ENCODE measurements around the gene SORCS3.

Gene SORCS3

DNA sequence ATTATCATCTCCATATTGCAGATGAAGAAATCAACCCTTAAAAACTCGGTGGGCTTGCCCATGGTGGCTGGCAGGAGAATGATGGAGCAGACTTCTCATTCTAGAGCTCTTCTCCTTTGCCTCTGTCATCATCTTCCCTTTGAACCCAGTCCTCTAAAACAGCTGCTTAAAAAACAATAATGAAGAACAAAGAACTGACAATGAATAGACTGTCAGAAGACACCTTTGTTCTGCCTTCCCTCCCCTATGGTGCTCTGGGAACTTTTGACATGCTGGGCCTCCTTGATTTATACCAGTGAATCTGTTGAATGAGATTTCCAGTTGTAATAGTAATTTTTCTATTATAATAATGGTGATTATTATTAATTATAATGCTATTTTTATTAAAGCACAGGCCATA lies 103.0 kb downstream of the SORCS3 start:
- no peaks in the 10 kb centered on the region for H3K27me3 ChIP-seq (replicated peaks)
- in situ Hi-C loops (cut with HindIII; ENCODE audit: low pct_ligation_motif_present, low sequenced_read_pairs), result no loop called here
- no peak for DNase-seq

DNA sequence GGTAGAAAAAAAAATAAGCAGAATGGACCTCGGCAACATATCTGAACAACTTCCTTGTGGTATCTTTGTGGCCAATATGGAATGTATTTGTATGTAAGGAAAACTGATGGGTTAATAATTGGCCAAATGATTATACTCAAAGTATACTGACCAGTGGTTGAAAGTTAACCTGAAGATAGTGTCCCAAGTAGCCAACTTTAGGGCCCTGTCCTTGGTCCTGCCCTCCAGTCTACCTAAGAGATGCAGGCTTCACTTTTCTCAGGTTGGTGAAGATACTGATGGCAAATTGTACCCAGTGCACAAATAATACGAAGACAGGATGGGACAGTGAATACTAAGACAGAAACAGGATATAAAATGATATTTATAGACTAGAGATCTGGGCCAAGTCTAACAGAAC lies 109.2 kb downstream of the SORCS3 start:
- Histone ChIP-seq H3K27me3 (replicated peaks) (no peaks in the 10 kb centered on the region), H3K36me3 (replicated peaks) (no peaks in the 10 kb centered on the region), H3K4me3 (ENCODE audit: low read depth, low read length) (no peak overlapping the region), H3K27ac (no peak overlapping the region)
- no peak for DNase-seq
- in situ Hi-C loops (cut with HindIII; ENCODE audit: low pct_ligation_motif_present, low sequenced_read_pairs), result no loop called here
- no peak for TF ChIP-seq CTCF (IDR thresholded peaks at IDR 0.05; ENCODE audit: low read depth, low read length, missing control alignments)

More for the DNA sequence above, 103.0 kb downstream of the SORCS3 start:
- Histone ChIP-seq H3K4me3 (ENCODE audit: low read depth, low read length) (no peak overlapping the region), H3K36me3 (replicated peaks) (no peaks in the 10 kb centered on the region), H3K27ac (no peak overlapping the region)
- no peak for TF ChIP-seq CTCF (IDR thresholded peaks at IDR 0.05; ENCODE audit: low read depth, low read length, missing control alignments)

- no peaks in the 10 kb centered on the region for H3K36me3 ChIP-seq (replicated peaks)
- TF ChIP-seq CTCF (IDR thresholded peaks at IDR 0.05; ENCODE audit: low read depth, low read length, missing control alignments), result no peak
- H3K4me3 ChIP-seq (ENCODE audit: low read depth, low read length), result no peak overlapping the region
- H3K27ac ChIP-seq, result no peak overlapping the region
- in situ Hi-C loops (cut with HindIII; ENCODE audit: low pct_ligation_motif_present, low sequenced_read_pairs), result no loop called here
- H3K27me3 ChIP-seq (replicated peaks), result no peaks in the 10 kb centered on the region
- no peak for DNase-seq
Observed at GRCh38 chr10:104762793-104763192, 121.7 kb downstream of the SORCS3 start.

GRCh38 chr10:104766341-104766740 lies 125.3 kb downstream of the SORCS3 start:
- TF ChIP-seq CTCF (IDR thresholded peaks at IDR 0.05; ENCODE audit: low read depth, low read length, missing control alignments), result no peak
- in situ Hi-C loops (cut with HindIII; ENCODE audit: low pct_ligation_motif_present, low sequenced_read_pairs), result no loop called here
- Histone ChIP-seq H3K36me3 (replicated peaks) (no peaks in the 10 kb centered on the region), H3K4me3 (ENCODE audit: low read depth, low read length) (no peak overlapping the region), H3K27me3 (replicated peaks) (no peaks in the 10 kb centered on the region), H3K27ac (no peak overlapping the region)
- no peak for DNase-seq

- H3K27me3 ChIP-seq (replicated peaks), result no peaks in the 10 kb centered on the region
- H3K36me3 ChIP-seq (replicated peaks), result no peaks in the 10 kb centered on the region
- in situ Hi-C loops (cut with HindIII; ENCODE audit: low pct_ligation_motif_present, low sequenced_read_pairs), result no loop called here
- H3K4me3 ChIP-seq (ENCODE audit: low read depth, low read length), result no peak overlapping the region
- no peak overlapping the region for H3K27ac ChIP-seq
- TF ChIP-seq CTCF (IDR thresholded peaks at IDR 0.05; ENCODE audit: low read depth, low read length, missing control alignments), result no peak
- no peak for DNase-seq
Observed at GRCh38 chr10:104767282-104767681, 126.2 kb downstream of the SORCS3 start.

DNA sequence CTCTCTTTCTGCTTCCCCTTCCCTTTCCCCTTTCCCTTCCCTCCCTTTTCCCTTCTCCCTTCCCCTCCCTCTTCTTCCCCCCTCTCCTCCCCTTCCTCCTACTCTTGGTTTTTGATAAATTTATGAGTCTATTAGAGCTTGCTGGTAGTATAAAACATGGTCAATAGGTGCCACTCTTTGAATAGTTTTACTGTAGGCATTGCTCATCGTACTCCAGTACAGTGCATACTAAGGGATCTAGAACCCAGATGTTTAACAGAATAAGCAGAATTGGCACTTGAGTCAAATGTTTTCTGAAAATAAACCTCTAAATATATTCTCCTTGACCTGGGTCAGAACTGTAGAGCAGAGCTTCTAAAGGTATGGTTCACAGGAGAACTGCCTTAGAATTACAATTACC lies 126.7 kb downstream of the SORCS3 start:
- Histone ChIP-seq H3K27me3 (replicated peaks) (no peaks in the 10 kb centered on the region), H3K36me3 (replicated peaks) (no peaks in the 10 kb centered on the region), H3K4me3 (ENCODE audit: low read depth, low read length) (no peak overlapping the region), H3K27ac (no peak overlapping the region)
- TF ChIP-seq CTCF (IDR thresholded peaks at IDR 0.05; ENCODE audit: low read depth, low read length, missing control alignments), result no peak
- in situ Hi-C loops (cut with HindIII; ENCODE audit: low pct_ligation_motif_present, low sequenced_read_pairs), result no loop called here
- DNase-seq, result no peak

Data from brain microvascular endothelial cell (primary cell).